GM06990 (cell line): ENCODE measurements around the gene TKT.

Experiments
- DNase-seq: peaks from one replicate; pipeline ENCODE4 v3.0.0-alpha.2; 2011; ENCODE audit not compliant: insufficient read length; ENCODE audit errors: extremely low read depth
- H3K27me3 ChIP-seq: replicated peaks from 2 replicates; pipeline ENCODE4 v1.6.0; 2011; ENCODE audit warnings: low read length; ENCODE audit not compliant: control insufficient read depth, insufficient read depth
- H3K36me3 ChIP-seq: 2 replicates; pipeline ENCODE4 v1.5.1; 2011; ENCODE audit warnings: low read length; ENCODE audit not compliant: control insufficient read depth, insufficient read depth
- H3K4me3 ChIP-seq: replicated peaks from 2 replicates; pipeline ENCODE4 v1.5.1; 2011; ENCODE audit warnings: low read depth, mild to moderate bottlenecking, control low read depth, low read length
- TF ChIP-seq, protein P1 (sequence below): IDR thresholded peaks from 2 replicates; pipeline ENCODE4 v1.5.1; 2011; ENCODE audit warnings: low read length, control low read depth, mild to moderate bottlenecking, inconsistent platforms; ENCODE audit not compliant: insufficient read depth, poor library complexity, severe bottlenecking

TKT gene

DNA sequence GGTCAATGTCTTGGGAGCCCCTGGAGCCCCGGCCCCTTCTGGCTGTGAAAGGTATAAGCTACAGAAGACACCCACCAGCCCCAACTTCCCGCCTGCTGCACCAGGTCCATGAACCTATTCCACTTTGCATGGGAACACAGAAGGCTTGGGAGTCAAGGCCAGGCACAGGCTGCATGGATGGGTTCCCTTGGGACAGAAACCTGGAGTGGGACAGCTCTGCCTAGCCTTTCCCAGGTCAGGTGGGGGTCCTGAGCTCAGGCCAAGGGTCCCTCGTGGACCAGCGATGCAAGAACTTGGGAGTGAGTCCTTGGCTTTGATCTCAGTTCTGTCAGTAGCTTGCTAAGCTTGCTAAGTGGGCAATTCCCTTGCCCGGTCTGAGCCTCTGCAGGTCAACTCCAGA, 25.0 kb downstream of the TKT start:
- TF ChIP-seq, protein P1, sequence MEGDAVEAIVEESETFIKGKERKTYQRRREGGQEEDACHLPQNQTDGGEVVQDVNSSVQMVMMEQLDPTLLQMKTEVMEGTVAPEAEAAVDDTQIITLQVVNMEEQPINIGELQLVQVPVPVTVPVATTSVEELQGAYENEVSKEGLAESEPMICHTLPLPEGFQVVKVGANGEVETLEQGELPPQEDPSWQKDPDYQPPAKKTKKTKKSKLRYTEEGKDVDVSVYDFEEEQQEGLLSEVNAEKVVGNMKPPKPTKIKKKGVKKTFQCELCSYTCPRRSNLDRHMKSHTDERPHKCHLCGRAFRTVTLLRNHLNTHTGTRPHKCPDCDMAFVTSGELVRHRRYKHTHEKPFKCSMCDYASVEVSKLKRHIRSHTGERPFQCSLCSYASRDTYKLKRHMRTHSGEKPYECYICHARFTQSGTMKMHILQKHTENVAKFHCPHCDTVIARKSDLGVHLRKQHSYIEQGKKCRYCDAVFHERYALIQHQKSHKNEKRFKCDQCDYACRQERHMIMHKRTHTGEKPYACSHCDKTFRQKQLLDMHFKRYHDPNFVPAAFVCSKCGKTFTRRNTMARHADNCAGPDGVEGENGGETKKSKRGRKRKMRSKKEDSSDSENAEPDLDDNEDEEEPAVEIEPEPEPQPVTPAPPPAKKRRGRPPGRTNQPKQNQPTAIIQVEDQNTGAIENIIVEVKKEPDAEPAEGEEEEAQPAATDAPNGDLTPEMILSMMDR = no peak
- Histone ChIP-seq H3K27me3 (no peaks in the 10 kb centered on the region), H3K4me3 (no peak overlapping the region), H3K36me3 (peaks cover 60% of the 10 kb centered on the region)
- DNase-seq = no peak

DNA sequence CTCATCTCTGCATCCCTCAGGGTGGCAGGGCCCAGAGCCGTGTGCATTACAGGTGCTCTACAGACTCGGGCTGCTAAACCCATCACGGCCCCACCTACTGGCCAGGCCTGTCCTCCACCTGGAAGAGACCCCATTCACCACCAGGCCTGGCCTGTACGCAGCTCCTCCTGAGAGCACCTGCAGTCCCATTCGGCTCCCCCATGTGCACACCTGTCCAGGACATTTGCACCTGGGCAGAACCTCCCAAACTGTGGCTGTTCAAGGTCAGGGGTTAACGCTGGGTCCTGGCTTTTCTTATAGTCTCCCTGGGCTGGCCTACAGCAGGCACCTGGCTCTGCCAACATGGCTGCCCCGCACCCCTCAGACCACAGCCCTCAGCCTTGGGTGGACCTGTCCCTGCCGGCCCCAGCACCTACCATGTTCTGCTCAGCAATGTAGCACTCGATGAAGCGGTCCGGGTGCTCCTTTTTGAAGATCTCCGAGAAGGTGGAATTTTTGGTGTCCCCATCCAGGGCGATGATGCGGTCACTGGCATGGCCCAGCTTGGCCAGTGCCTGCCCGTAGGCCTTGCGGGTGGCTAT, 25.7 kb downstream of the TKT start:
- Histone ChIP-seq H3K4me3 (no peak overlapping the region), H3K27me3 (no peaks in the 10 kb centered on the region), H3K36me3 (peaks cover 61% of the 10 kb centered on the region)
- TF ChIP-seq, protein P1 = no peak
- DNase-seq = no peak

DNA sequence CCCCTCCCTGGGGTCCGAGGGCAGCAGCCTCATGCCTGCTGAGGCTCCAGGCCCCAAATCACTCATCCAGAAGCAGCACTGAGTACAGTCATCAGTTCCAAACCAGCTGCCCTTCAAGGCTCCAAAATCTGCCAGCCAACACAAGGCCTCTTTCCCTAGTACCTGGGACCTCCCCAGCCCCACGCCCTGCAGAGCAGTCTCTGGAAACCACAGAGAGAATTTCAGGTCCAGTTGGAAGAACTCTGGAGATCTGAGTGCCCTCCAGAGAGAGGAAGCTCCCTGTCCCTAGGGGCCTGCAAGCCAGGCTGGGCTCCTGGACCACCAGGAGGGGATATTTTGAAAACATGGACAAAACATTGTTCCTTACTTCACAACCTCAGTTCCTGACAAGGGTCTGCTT, 26.2 kb downstream of the TKT start:
- Histone ChIP-seq H3K27me3 (no peaks in the 10 kb centered on the region), H3K36me3 (peaks cover 66% of the 10 kb centered on the region), H3K4me3 (no peak overlapping the region)
- DNase-seq = no peak
- TF ChIP-seq, protein P1 = no peak

DNA sequence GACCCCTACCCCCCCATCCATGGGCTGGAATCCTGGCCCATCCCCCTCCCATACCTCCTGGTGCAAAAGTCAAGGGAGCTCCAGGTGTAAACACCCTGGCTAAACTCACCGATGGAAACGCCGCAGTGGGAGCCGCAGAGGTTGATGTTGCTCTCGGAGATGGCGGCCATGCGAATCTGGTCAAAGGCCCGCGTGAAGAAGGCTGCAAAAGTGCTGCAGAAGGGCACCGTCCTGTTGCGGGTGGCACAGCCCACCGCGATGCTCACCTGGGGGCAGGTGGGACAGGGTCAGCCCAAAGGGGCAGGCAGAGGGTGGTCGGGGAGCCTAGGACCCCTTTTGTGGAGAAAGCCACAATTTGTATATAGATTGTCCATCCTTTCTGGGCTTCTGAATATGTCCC, 26.7 kb downstream of the TKT start:
- H3K4me3 ChIP-seq = no peak overlapping the region
- TF ChIP-seq, protein P1 = no peak
- no peaks in the 10 kb centered on the region for H3K27me3 ChIP-seq
- DNase-seq = no peak
- peaks cover 68% of the 10 kb centered on the region for H3K36me3 ChIP-seq

DNA sequence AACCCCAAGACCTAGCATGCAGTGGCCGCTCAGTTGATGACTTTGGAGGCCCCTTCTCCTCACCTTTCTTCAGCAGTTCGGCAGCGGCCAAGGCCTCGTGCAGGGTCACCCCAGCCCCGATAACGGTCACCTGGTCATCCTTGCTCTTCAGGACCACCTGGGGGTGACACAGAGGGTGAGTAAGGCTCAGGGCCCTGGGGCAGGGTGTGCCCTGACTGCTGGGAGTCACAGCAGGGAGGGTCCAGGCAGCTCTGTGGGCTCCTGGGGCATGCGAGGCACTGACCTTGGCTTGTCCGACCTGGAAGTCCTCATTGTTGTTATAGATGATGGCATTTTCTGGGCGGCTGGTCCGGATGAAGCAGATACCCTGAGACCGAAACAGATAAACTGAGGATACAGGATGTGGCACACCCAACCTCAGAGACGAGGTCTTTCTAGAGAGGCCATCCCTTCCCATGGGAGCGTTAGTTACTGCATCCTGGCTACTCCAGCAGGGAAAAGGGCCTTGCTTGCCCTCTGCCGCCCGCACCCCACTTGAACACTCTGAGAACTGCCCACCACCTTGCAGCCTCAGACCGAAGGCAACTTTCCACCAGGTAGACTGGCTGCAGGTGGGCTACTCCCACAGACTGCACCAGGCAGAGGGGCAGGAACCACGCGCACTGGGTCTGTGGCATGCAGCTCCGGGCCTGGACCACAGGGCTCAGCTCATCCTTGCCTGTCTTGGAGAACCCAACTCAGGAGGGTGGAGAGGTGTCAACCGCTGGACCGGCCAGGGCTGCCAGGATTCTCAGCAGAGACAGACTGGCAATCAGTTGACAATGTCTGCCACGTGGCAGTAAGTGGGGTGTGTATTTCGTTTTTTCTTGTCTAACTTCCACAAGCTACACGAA, 27.6 kb downstream of the TKT start:
- TF ChIP-seq, protein P1 = no peak
- DNase-seq = no peak
- Histone ChIP-seq H3K4me3 (no peak overlapping the region), H3K27me3 (no peaks in the 10 kb centered on the region), H3K36me3 (peaks cover 70% of the 10 kb centered on the region)
